ENCODE data around the gene ALK.

- TF ChIP-seq, protein P1, sequence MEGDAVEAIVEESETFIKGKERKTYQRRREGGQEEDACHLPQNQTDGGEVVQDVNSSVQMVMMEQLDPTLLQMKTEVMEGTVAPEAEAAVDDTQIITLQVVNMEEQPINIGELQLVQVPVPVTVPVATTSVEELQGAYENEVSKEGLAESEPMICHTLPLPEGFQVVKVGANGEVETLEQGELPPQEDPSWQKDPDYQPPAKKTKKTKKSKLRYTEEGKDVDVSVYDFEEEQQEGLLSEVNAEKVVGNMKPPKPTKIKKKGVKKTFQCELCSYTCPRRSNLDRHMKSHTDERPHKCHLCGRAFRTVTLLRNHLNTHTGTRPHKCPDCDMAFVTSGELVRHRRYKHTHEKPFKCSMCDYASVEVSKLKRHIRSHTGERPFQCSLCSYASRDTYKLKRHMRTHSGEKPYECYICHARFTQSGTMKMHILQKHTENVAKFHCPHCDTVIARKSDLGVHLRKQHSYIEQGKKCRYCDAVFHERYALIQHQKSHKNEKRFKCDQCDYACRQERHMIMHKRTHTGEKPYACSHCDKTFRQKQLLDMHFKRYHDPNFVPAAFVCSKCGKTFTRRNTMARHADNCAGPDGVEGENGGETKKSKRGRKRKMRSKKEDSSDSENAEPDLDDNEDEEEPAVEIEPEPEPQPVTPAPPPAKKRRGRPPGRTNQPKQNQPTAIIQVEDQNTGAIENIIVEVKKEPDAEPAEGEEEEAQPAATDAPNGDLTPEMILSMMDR (conservative IDR thresholded peaks at IDR 0.05) = no peak
- no peak for TF ChIP-seq ZFX (IDR thresholded peaks at IDR 0.05)
Measured at GRCh38 chr2:29951576-29951975, 30.2 kb upstream of the ALK start.
